SH-SY5Y (cell line): ENCODE results near the gene MMP23B.

Experiments used
- GATA2 ChIP-seq: IDR thresholded peaks from 2 replicates; pipeline ENCODE4 v1.6.1; 2011; ENCODE audit warnings: mild to moderate bottlenecking, low read depth, low read length
- GATA3 ChIP-seq: IDR thresholded peaks from 2 replicates; pipeline ENCODE4 v1.6.1; 2011; ENCODE audit warnings: low read depth, mild to moderate bottlenecking, low read length, moderate library complexity

- TF ChIP-seq GATA2 = no peak
- no peak for TF ChIP-seq GATA3
Measured at GRCh38 chr1:1631782-1632420, at the start of gene MMP23B.
